SK-N-SH (cell line): ENCODE results near the gene R3HDM2. TPM values are rescaled to one million over a fixed set of nuclear protein-coding genes. Genes with fewer than 3 reads are reported as not detected.

ENCODE experiments used
- CTCF ChIA-PET: fragments of 300-600, 350-600 bp; formaldehyde crosslinking; extraction: SDS; loops from one replicate; lab custom pipeline; 2021; lab: Yijun Ruan, JAX
- POLR2A ChIA-PET: fragments of 350-600 bp; sonication (Branson Sonifier 250); formaldehyde crosslinking; extraction: SDS; loops from one replicate; lab custom pipeline; 2020; ENCODE audit warnings: antibody characterized with exemption, inconsistent platforms; lab: Yijun Ruan, JAX
- DNase-seq: peaks from one replicate; pipeline ENCODE4 v3.0.0; 2012
- H2AFZ ChIP-seq: fragments of 200-600 bp; sonication (generic); 2 replicates; pipeline ENCODE4 v1.8.1; 2016; ENCODE audit warnings: antibody characterized with exemption, mild to moderate bottlenecking, low read depth
- H3F3A ChIP-seq: fragments of 200-600 bp; sonication (generic); replicated peaks from 2 replicates; pipeline ENCODE3; 2016; ENCODE audit warnings: antibody characterized with exemption, mild to moderate bottlenecking; ENCODE audit not compliant: insufficient read depth
- H3K27ac ChIP-seq, 2 experiments: fragments of 200-500 bp in 1 of 2; fragments of 200-600 bp in 1 of 2; sonication (Bioruptor generic) in 1 of 2; sonication (generic), shearing (Covaris generic) in 1 of 2; 2 replicates each; pipeline versions ENCODE4 v1.5.1 to v1.6.1; 2014 to 2016; ENCODE audit warnings: low read depth in 2 of 2, inconsistent platforms in 1 of 2, low read length in 1 of 2, mild to moderate bottlenecking in 1 of 2, mixed read lengths in 1 of 2
- H3K27me3 ChIP-seq: fragments of 200-600 bp; sonication (generic), shearing (Covaris generic); 2 replicates; pipeline ENCODE4 v1.6.1; 2016; ENCODE audit warnings: mixed run types; ENCODE audit not compliant: insufficient read depth
- H3K36me3 ChIP-seq, 2 experiments: fragments of 200-500 bp in 1 of 2; fragments of 200-600 bp in 1 of 2; sonication (Bioruptor generic) in 1 of 2; sonication (generic) in 1 of 2; replicated peaks in 1 of 2; 2 replicates each; pipeline versions ENCODE3 to v1.5.1; 2014 to 2016; ENCODE audit warnings: low read length in 1 of 2, mild to moderate bottlenecking in 1 of 2; ENCODE audit not compliant: insufficient read depth in 2 of 2, control insufficient read depth in 1 of 2
- H3K4me1 ChIP-seq, 2 experiments: fragments of 200-500 bp in 1 of 2; fragments of 200-600 bp in 1 of 2; sonication (Bioruptor generic) in 1 of 2; sonication (generic), shearing (Covaris generic) in 1 of 2; 2 replicates each; pipeline versions ENCODE4 v1.5.1 to v1.6.1; 2014 to 2016; ENCODE audit warnings: low read depth in 1 of 2, low read length in 1 of 2, mixed run types in 1 of 2; ENCODE audit not compliant: insufficient read depth in 2 of 2, control insufficient read depth in 1 of 2
- H3K4me2 ChIP-seq: fragments of 200-600 bp; sonication (generic), shearing (Covaris generic); 2 replicates; pipeline ENCODE4 v1.6.1; 2017; ENCODE audit warnings: mixed run types
- H3K4me3 ChIP-seq, 2 experiments: fragments of 200-500 bp in 1 of 2; fragments of 200-600 bp in 1 of 2; sonication (Bioruptor generic) in 1 of 2; sonication (generic), shearing (Covaris generic) in 1 of 2; 2 replicates each; pipeline versions ENCODE4 v1.5.1 to v1.8.1; 2014 to 2016; ENCODE audit warnings: low read depth in 2 of 2, inconsistent platforms in 1 of 2, low read length in 1 of 2, mild to moderate bottlenecking in 1 of 2, mixed read lengths in 1 of 2, moderate library complexity in 1 of 2
- H3K79me2 ChIP-seq: fragments of 200-600 bp; sonication (generic); 2 replicates; pipeline ENCODE4 v1.8.1; 2017; ENCODE audit warnings: mild to moderate bottlenecking; ENCODE audit not compliant: insufficient read depth
- H3K9ac ChIP-seq: fragments of 200-600 bp; sonication (generic); 2 replicates; pipeline ENCODE4 v1.6.1; 2017; ENCODE audit warnings: mixed run types
- H3K9me2 ChIP-seq: fragments of 200-600 bp; sonication (generic); 2 replicates; pipeline ENCODE4 v1.6.1; 2017; ENCODE audit warnings: mixed run types
- H3K9me3 ChIP-seq: fragments of 200-600 bp; sonication (generic); 2 replicates; pipeline ENCODE4 v1.6.1; 2017; ENCODE audit warnings: mixed run types, mild to moderate bottlenecking, moderate library complexity
- H4K20me1 ChIP-seq: fragments of 200-600 bp; sonication (generic); 2 replicates; pipeline ENCODE4 v1.6.1; 2017; ENCODE audit warnings: mild to moderate bottlenecking, mixed run types; ENCODE audit not compliant: insufficient read depth
- CHD2 ChIP-seq: fragments of 150-350 bp; IDR thresholded peaks from 2 replicates; pipeline ENCODE4 v1.6.1; 2018; ENCODE audit warnings: low read length; ENCODE audit not compliant: partially characterized antibody
- CTCF ChIP-seq: fragments of 200-600 bp; sonication (generic); IDR thresholded peaks from 2 replicates; pipeline ENCODE4 v1.6.1; 2017; ENCODE audit warnings: antibody characterized with exemption, mild to moderate bottlenecking, moderate library complexity
- ELF1 ChIP-seq: IDR thresholded peaks from 2 replicates; pipeline ENCODE4 v1.4.0; 2012
- FOSL2 ChIP-seq: IDR thresholded peaks from 2 replicates; pipeline ENCODE4 v1.4.0; 2012; ENCODE audit warnings: low read depth, mild to moderate bottlenecking, moderate library complexity, borderline replicate concordance
- FOXM1 ChIP-seq: IDR thresholded peaks from 2 replicates; pipeline ENCODE4 v1.4.0; 2012; ENCODE audit warnings: low read depth, mild to moderate bottlenecking
- JUND ChIP-seq: IDR thresholded peaks from 2 replicates; pipeline ENCODE4 v1.4.0; 2012
- MEF2A ChIP-seq: IDR thresholded peaks from 2 replicates; pipeline ENCODE4 v1.4.0; 2012; ENCODE audit warnings: low read depth, borderline replicate concordance
- MXI1 ChIP-seq: IDR thresholded peaks from 2 replicates; pipeline ENCODE4 v1.6.1; 2012; ENCODE audit warnings: mild to moderate bottlenecking, low read depth, low read length, improper control_type of control experiment
- NRF1 ChIP-seq: IDR thresholded peaks from 2 replicates; pipeline ENCODE4 v1.6.1; 2012; ENCODE audit warnings: low read depth, mild to moderate bottlenecking, low read length
- PBX3 ChIP-seq: IDR thresholded peaks from 2 replicates; pipeline ENCODE4; 2012
- POLR2AphosphoS5 ChIP-seq: IDR thresholded peaks from 2 replicates; pipeline ENCODE4 v1.6.1; 2012; ENCODE audit warnings: low read depth, low read length
- RAD21 ChIP-seq: IDR thresholded peaks from 2 replicates; pipeline ENCODE4 v1.6.1; 2012; ENCODE audit warnings: mild to moderate bottlenecking, low read length
- RCOR1 ChIP-seq: fragments of 150-350 bp; IDR thresholded peaks from 2 replicates; pipeline ENCODE4 v1.6.1; 2017; ENCODE audit warnings: antibody characterized with exemption, low read length
- REST ChIP-seq: IDR thresholded peaks from 2 replicates; pipeline ENCODE4 v1.6.1; 2012; ENCODE audit warnings: mild to moderate bottlenecking, low read depth, low read length, moderate library complexity
- RFX5 ChIP-seq: IDR thresholded peaks from 2 replicates; pipeline ENCODE4 v1.6.1; 2012; ENCODE audit warnings: mild to moderate bottlenecking, improper control_type of control experiment, low read length
- RXRA ChIP-seq: IDR thresholded peaks from 2 replicates; pipeline ENCODE4 v1.4.0; 2012; ENCODE audit warnings: low read depth, mild to moderate bottlenecking, borderline replicate concordance
- SMC3 ChIP-seq: IDR thresholded peaks from 2 replicates; pipeline ENCODE4 v1.6.1; 2012; ENCODE audit warnings: low read depth, low read length, improper control_type of control experiment
- TCF12 ChIP-seq: IDR thresholded peaks from 2 replicates; pipeline ENCODE4 v1.4.0; 2012
- TEAD4 ChIP-seq: IDR thresholded peaks from 2 replicates; pipeline ENCODE4 v1.4.0; 2012; ENCODE audit warnings: mild to moderate bottlenecking, borderline replicate concordance; ENCODE audit not compliant: insufficient read depth
- USF1 ChIP-seq: IDR thresholded peaks from 2 replicates; pipeline ENCODE4 v1.4.0; 2012; ENCODE audit warnings: low read depth, borderline replicate concordance
- YY1 ChIP-seq: IDR thresholded peaks from 2 replicates; pipeline ENCODE4 v1.4.0; 2012; ENCODE audit warnings: low read depth, mild to moderate bottlenecking
- WGBS: methylation state at CpG from one replicate; pipeline ENCODE4 v1.1.6; 2017; ENCODE audit warnings: low lambda C conversion rate; 5-methylcytosine and 5-hydroxymethylcytosine counted together
- polyA plus RNA-seq, 3 experiments: library from polyadenylated mRNA; depleted of rRNA; stranded (reverse); fragments of >200 nt; gene quantifications; 2 replicates each; pipeline ENCODE4 v1.2.3, GENCODE V29; 2012

R3HDM2 gene
- polyA plus RNA-seq, 1 of the 3 experiments (the other 2 are of a cell fraction): 23.1 TPM

GRCh38 chr12:57320639-57321038, 110.2 kb downstream of the R3HDM2 start:
- Histone ChIP-seq H3K4me1 (0 out of 4 replicates have a peak, but pooled peaks cover 0 to 3% of the 10 kb centered on the region in 2 experiments), H3K79me2 (no peaks in the 10 kb centered on the region), H3K9me2 (no peaks in the 10 kb centered on the region), H3F3A (no peaks in the 10 kb centered on the region), H3K27me3 (no peaks in the 10 kb centered on the region), H3K36me3 (no peaks in the 10 kb centered on the region), H3K4me2 (no peak overlapping the region), H3K9me3 (no peaks in the 10 kb centered on the region), H4K20me1 (no peaks in the 10 kb centered on the region), H3K27ac (no peak overlapping the region), H3K9ac (no peak overlapping the region), H3K4me3 (no peak overlapping the region), H2AFZ (no peak overlapping the region)
- no peak for DNase-seq
- TF ChIP-seq TCF12: no peak
- TF ChIP-seq CTCF: no peak
- TF ChIP-seq FOXM1: no peak
- TF ChIP-seq TEAD4: no peak
- no peak for TF ChIP-seq NRF1
- no peak for TF ChIP-seq MEF2A
- no peak for TF ChIP-seq JUND
- TF ChIP-seq CHD2: no peak
- TF ChIP-seq POLR2AphosphoS5: no peak
- no peak for TF ChIP-seq RCOR1
- TF ChIP-seq USF1: no peak
- TF ChIP-seq FOSL2: no peak
- TF ChIP-seq RAD21: no peak
- no peak for TF ChIP-seq RFX5
- no peak for TF ChIP-seq SMC3
- TF ChIP-seq MXI1: no peak
- CTCF ChIA-PET: interaction anchor here (1.1 to 3.9 kb wide), 4 partner anchors 12 to 132 kb away, joined by 3 to 26 read pairs (median 4); no protein-coding TSS in a partner anchor
- 61% methylated on average over 2 of the region's 2 CpGs for WGBS
- POLR2A ChIA-PET: no interaction called here

- Histone ChIP-seq H3K4me3 (no peak overlapping the region), H3K4me2 (peak overlapping the region; percentile 26), H3K27ac (peak overlapping the region in 1 of 2 experiments; percentile 47; a peak in 2 of 4 replicates), H3K79me2 (no peaks in the 10 kb centered on the region), H3K36me3 (no peaks in the 10 kb centered on the region), H3K4me1 (0 out of 4 replicates have a peak, but pooled peaks cover 0 to 3% of the 10 kb centered on the region in 2 experiments), H3K9me2 (no peaks in the 10 kb centered on the region), H3F3A (no peaks in the 10 kb centered on the region), H3K9ac (no peak overlapping the region), H3K27me3 (no peaks in the 10 kb centered on the region), H4K20me1 (no peaks in the 10 kb centered on the region), H3K9me3 (no peaks in the 10 kb centered on the region), H2AFZ (peak overlapping the region; percentile 19; the same call in 1 of the 2 replicates)
- 89% methylated on average over 11 of the region's 11 CpGs for WGBS
- DNase-seq: no peak
- ChIA-PET POLR2A (no interaction called here), CTCF (interaction anchor here (1.0 to 3.9 kb wide), 6 partner anchors 12 to 141 kb away, joined by 3 to 26 read pairs (median 4); no protein-coding TSS in a partner anchor)
- TF ChIP-seq REST (no peak), RAD21 (no peak), RXRA (no peak), YY1 (no peak), ELF1 (no peak), MXI1 (no peak), POLR2AphosphoS5 (no peak), PBX3 (no peak), USF1 (no peak)
Measured at GRCh38 chr12:57319678-57320469, 111.0 kb downstream of the R3HDM2 start.
